Ovary (tissue), 9 donors: ENCODE measurements around the gene CRTC3. TPM values are rescaled to one million over a fixed set of nuclear protein-coding genes. Genes with fewer than 3 reads are reported as not detected.
A peak's percentile ranks its signal among the peaks of the same experiment; 100 is the strongest.

Source experiments
- DNase-seq, 5 donors: peaks; one replicate each; pipeline ENCODE4 v3.0.0-alpha.2; 2019 to 2020
- H3K27ac ChIP-seq, 2 donors: fragments of 200-600 bp; one replicate each; pipeline versions ENCODE4 v1.5.1 to v1.8.0; 2019 to 2022
- H3K27me3 ChIP-seq: fragments of 200-600 bp; one replicate; pipeline ENCODE4 v1.8.0; 2022
- H3K36me3 ChIP-seq: fragments of 200-600 bp; sonication (generic); one replicate; pipeline ENCODE4 v1.5.1; 2019
- H3K4me1 ChIP-seq: one replicate; pipeline ENCODE4 v1.8.1; 2013; ENCODE audit warnings: mild to moderate bottlenecking, moderate library complexity; ENCODE audit not compliant: insufficient read depth
- H3K4me3 ChIP-seq: fragments of 200-600 bp; sonication (generic); one replicate; pipeline ENCODE4 v1.5.1; 2017
- H3K9me3 ChIP-seq, 2 donors: fragments of 200-600 bp in 1 of 2; sonication (generic) in 1 of 2; one replicate each; pipeline versions ENCODE4 v1.5.1 to v1.8.1; 2013 to 2019; ENCODE audit warnings: mild to moderate bottlenecking in 1 of 2, moderate library complexity in 1 of 2
- CTCF ChIP-seq, 3 donors: fragments of 450-650 bp in 2 of 3; fragments of 200-600 bp in 1 of 3; IDR thresholded peaks; one replicate each; pipeline versions ENCODE4 v1.5.1 to v1.8.0; 2016 to 2022; ENCODE audit warnings: antibody characterized with exemption in 3 of 3, mild to moderate bottlenecking in 1 of 3
- EP300 ChIP-seq: sonication (generic); formaldehyde crosslinking; IDR thresholded peaks from one replicate; pipeline ENCODE4 v1.6.1; 2017; ENCODE audit warnings: antibody characterized with exemption
- POLR2A ChIP-seq: fragments of 450-650 bp; IDR thresholded peaks from one replicate; pipeline ENCODE4 v1.6.1; 2017; ENCODE audit warnings: antibody characterized with exemption, mild to moderate bottlenecking, moderate library complexity
- WGBS, 3 donors: extraction: QIAGEN DNeasy Blood & Tissue Kit in 1 of 3; methylation state at CpG; one replicate each; pipeline versions ENCODE4 v1.1.5 to v1.1.7; 2013 to 2017; 5-methylcytosine and 5-hydroxymethylcytosine counted together
- intact Hi-C, 4 donors: fragments of 100-400 bp; cut with DNase I; formaldehyde crosslinking; loops; one replicate each; pipeline versions ENCODE4 v1.11.0 to v1.15.1; 2022 to 2023
- polyA plus RNA-seq, 2 donors: library from polyadenylated mRNA; stranded (reverse); fragments of 200-250 nt in 1 of 2; fragments of 350-450 nt in 1 of 2; fragmentation: Illumina TruSeq in 1 of 2; extraction: RNeasy Lipid Tissue Mini Kit (QIAGEN cat#74804) in 1 of 2; gene quantifications; one replicate each; pipeline ENCODE4 v1.2.3, GENCODE V29; 2013 to 2014
- total RNA-seq, 7 donors: library from RNA; depleted of rRNA in 2 of 7; stranded (reverse); fragments of >200 nt in 2 of 7; fragmentation: NEBNext Ultra II Directional in 3 of 7; extraction: Animal tissue kit (Norgen Biotek cat#: 25700) in 3 of 7; gene quantifications; one replicate each; pipeline versions ENCODE4 v1.1.0 to v1.2.4, GENCODE V29; 2016 to 2023
- donor health status: DM: no; HTN: no; CAD: no; lungs with moderate emphysema.
- donor health status: DM: no; HTN: no; CAD: no.
- donor health status: Bipolar disorder and iron deficiency.
- donor health status: DM: yes; HTN: yes; CAD: no.
- donor health status: DM: no; HTN: no; CAD: no.
- donor health status: DM: yes; HTN: yes; CAD: no.

The CRTC3 gene
- total and polyA plus RNA-seq, 9 donors = 36.9 to 106 (median 85.4) TPM

GRCh38 chr15:90609242-90610180, 79.8 kb downstream of the CRTC3 start:
- no peaks in the 10 kb centered on the region for H3K27me3 ChIP-seq
- TF ChIP-seq POLR2A (no peak), EP300 (no peak), CTCF (IDR thresholded peaks at IDR 0.05) (no peak)
- intact Hi-C loops = loop anchor here in 3 of 4 donors (10.0 kb wide), 1 partner anchor 75 kb away; no protein-coding TSS in a partner anchor
- H3K4me1 ChIP-seq = peaks cover 13% of the 10 kb centered on the region
- H3K9me3 ChIP-seq = no peaks in the 10 kb centered on the region
- H3K4me3 ChIP-seq = no peak overlapping the region
- no peak overlapping the region for H3K27ac ChIP-seq
- DNase-seq = no peak
- WGBS, 3 donors = 15 to 29% (median 18%) methylated on average over 5 of the region's 5 CpGs
- no peaks in the 10 kb centered on the region for H3K36me3 ChIP-seq

DNA sequence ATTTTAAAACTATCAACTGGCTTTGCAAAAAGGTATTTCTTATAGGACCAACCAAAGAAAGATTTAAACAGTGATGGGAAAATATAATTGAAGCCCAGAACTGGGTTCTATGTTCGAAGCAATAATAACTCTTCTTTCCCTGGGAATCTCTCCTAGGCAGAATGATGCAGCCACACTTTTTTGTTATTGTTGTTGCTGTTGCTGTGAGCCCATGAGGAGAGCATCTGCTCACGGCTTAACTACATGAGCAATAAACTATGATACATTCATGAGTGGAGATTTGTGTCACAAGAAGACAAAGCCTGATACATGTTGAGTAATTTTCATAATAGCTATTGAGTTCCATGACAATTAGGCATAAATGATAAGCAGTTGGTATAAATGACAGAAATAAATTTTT, 80.5 kb downstream of the CRTC3 start:
- intact Hi-C loops = loop anchor here in 1 of 4 donors (10.0 kb wide), 1 partner anchor 75 kb away; no protein-coding TSS in a partner anchor
- H3K36me3 ChIP-seq = no peaks in the 10 kb centered on the region
- WGBS, 3 donors = 12 to 20% (median 15%) methylated on average over 2 of the region's 2 CpGs
- no peak overlapping the region for H3K4me3 ChIP-seq
- H3K4me1 ChIP-seq = peaks cover 13% of the 10 kb centered on the region
- no peak for TF ChIP-seq EP300
- peak overlapping the region in 1 of 2 donors; percentile 21 for H3K27ac ChIP-seq
- no peaks in the 10 kb centered on the region for H3K27me3 ChIP-seq
- H3K9me3 ChIP-seq = no peaks in the 10 kb centered on the region
- no peak for DNase-seq

DNA sequence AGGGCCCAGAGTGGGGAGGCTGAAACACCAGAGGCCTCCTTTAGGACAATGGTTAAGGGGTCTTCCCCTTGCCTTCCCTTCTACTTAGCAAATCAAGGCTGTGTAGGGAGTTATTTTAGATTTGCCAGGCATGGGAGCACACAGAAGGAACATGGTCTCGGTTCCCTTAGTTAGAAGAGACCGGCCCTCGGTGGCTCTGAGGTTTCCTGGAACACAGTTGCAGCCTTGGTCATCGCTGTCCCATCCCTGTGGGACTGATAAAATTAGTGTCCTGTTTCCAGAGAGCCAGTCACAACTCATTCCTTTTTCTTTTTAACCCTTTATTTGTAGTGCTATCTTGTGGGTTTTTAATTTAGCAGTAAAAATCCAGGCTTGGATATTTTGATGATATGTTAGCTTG, 81.4 kb downstream of the CRTC3 start:
- no peak for DNase-seq
- no peaks in the 10 kb centered on the region for H3K9me3 ChIP-seq
- peak overlapping the region in 1 of 2 donors; percentile 21 for H3K27ac ChIP-seq
- H3K4me3 ChIP-seq = no peak overlapping the region
- WGBS, 3 donors = 75 to 94% (median 88%) methylated on average over 4 of the region's 4 CpGs
- no peaks in the 10 kb centered on the region for H3K36me3 ChIP-seq
- no peak for TF ChIP-seq CTCF (IDR thresholded peaks at IDR 0.05)
- no peak for TF ChIP-seq POLR2A
- no peak for TF ChIP-seq EP300
- peaks cover 13% of the 10 kb centered on the region for H3K4me1 ChIP-seq
- no peaks in the 10 kb centered on the region for H3K27me3 ChIP-seq
- intact Hi-C loops = loop anchor here in 1 of 4 donors (10.0 kb wide), 1 partner anchor 76 kb away; no protein-coding TSS in a partner anchor

GRCh38 chr15:90617171-90617570, 87.4 kb downstream of the CRTC3 start:
- Histone ChIP-seq H3K4me3 (no peak overlapping the region), H3K27me3 (no peaks in the 10 kb centered on the region), H3K36me3 (no peaks in the 10 kb centered on the region), H3K4me1 (peaks cover 5% of the 10 kb centered on the region), H3K27ac (no peak overlapping the region), H3K9me3 (no peaks in the 10 kb centered on the region)
- TF ChIP-seq CTCF (IDR thresholded peaks at IDR 0.05) = no peak
- TF ChIP-seq POLR2A = no peak
- no peak for TF ChIP-seq EP300
- intact Hi-C loops = loop anchor here in 1 of 4 donors (10.0 kb wide), 1 partner anchor 82 kb away; no protein-coding TSS in a partner anchor
- 43 to 56% (median 49%) methylated on average over 5 of the region's 5 CpGs for WGBS, 3 donors
- no peak for DNase-seq

- intact Hi-C loops = loop anchor here in 1 of 4 donors (10.0 kb wide), 1 partner anchor 83 kb away; no protein-coding TSS in a partner anchor
- DNase-seq = peak in 2 of 5 donors; percentile 30 to 56
- Histone ChIP-seq H3K27ac (no peak overlapping the region), H3K4me1 (peaks cover 5% of the 10 kb centered on the region), H3K4me3 (no peak overlapping the region), H3K36me3 (no peaks in the 10 kb centered on the region), H3K9me3 (no peaks in the 10 kb centered on the region), H3K27me3 (no peaks in the 10 kb centered on the region)
- WGBS, 3 donors = 35 to 59% (median 36%) methylated on average over 7 of the region's 7 CpGs
- TF ChIP-seq POLR2A (no peak), EP300 (no peak), CTCF (IDR thresholded peaks at IDR 0.05) (no peak)
Observed at GRCh38 chr15:90617668-90618097, 88.0 kb downstream of the CRTC3 start.
